ENCODE results near the gene DLST. TPM values are rescaled to one million over a fixed set of nuclear protein-coding genes. Genes with fewer than 3 reads are reported as not detected.

Gene DLST
- total RNA-seq, 1 experiment from 2014 or later = 309 TPM

DNA sequence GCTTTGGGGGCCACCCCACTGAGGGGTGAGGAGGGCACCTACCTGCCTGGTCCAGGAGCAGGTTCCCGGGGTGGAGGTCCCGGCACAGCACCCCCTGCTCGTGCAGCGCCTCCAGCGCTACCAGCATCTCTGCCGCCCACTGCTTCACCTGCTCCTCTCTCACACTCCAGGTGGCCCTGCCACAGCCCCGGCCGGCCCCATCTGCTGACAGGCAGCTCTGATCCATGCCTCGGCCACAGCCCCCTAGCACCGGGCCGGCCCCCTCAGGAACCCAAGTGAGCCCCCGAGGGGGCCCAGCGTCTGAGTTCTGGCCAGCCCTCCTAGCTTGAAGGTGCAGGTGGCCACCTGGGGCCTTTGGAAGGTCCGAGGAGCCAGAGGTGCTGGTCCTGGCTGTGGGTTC lies 27.8 kb downstream of the DLST start:
- ChIA-PET CTCF (interaction anchor here (0.8 to 7.6 kb wide), 2 partner anchors 31 to 48 kb away, joined by 3 to 128 read pairs; no protein-coding TSS in a partner anchor), POLR2A (ENCODE audit: unreplicated experiment) (no interaction called here)
- H3K4me3 ChIP-seq = no peak overlapping the region
- no peak overlapping the region for H3K4me2 ChIP-seq
- BruUV-seq (replicated peaks) = no TSS peak
- H2AFZ ChIP-seq = no peak overlapping the region
- H4K20me1 ChIP-seq (ENCODE audit: insufficient read depth) = no peaks in the 10 kb centered on the region
- intact Hi-C loops (cut with micrococcal nuclease; ENCODE audit: unreplicated experiment) = loop anchor here (5.0 kb wide), 2 partner anchors 547 to 582 kb away; no protein-coding TSS in a partner anchor
- no peak overlapping the region for H3K27ac ChIP-seq
- H3F3A ChIP-seq (ENCODE audit: insufficient read depth, low read depth) = peaks cover 11% of the 10 kb centered on the region
- no peaks in the 10 kb centered on the region for H3K79me2 ChIP-seq (ENCODE audit: low read depth)
- no peaks in the 10 kb centered on the region for H3K9me2 ChIP-seq (ENCODE audit: insufficient read depth)
- no peaks in the 10 kb centered on the region for H3K36me3 ChIP-seq (ENCODE audit: low read depth)
- TF ChIP-seq EZH2 (IDR thresholded peaks at IDR 0.05; ENCODE audit: low read depth) = no peak
- TF ChIP-seq, protein P1, sequence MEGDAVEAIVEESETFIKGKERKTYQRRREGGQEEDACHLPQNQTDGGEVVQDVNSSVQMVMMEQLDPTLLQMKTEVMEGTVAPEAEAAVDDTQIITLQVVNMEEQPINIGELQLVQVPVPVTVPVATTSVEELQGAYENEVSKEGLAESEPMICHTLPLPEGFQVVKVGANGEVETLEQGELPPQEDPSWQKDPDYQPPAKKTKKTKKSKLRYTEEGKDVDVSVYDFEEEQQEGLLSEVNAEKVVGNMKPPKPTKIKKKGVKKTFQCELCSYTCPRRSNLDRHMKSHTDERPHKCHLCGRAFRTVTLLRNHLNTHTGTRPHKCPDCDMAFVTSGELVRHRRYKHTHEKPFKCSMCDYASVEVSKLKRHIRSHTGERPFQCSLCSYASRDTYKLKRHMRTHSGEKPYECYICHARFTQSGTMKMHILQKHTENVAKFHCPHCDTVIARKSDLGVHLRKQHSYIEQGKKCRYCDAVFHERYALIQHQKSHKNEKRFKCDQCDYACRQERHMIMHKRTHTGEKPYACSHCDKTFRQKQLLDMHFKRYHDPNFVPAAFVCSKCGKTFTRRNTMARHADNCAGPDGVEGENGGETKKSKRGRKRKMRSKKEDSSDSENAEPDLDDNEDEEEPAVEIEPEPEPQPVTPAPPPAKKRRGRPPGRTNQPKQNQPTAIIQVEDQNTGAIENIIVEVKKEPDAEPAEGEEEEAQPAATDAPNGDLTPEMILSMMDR (conservative IDR thresholded peaks at IDR 0.05) = no peak
- no peaks in the 10 kb centered on the region for H3K9me3 ChIP-seq (ENCODE audit: insufficient read depth, low read depth)
- no peak for DNase-seq
- H3K27me3 ChIP-seq (ENCODE audit: insufficient read depth, low read depth) = no peaks in the 10 kb centered on the region
- H3K4me1 ChIP-seq (replicated peaks; ENCODE audit: insufficient read depth) = peaks cover 8% of the 10 kb centered on the region

DNA sequence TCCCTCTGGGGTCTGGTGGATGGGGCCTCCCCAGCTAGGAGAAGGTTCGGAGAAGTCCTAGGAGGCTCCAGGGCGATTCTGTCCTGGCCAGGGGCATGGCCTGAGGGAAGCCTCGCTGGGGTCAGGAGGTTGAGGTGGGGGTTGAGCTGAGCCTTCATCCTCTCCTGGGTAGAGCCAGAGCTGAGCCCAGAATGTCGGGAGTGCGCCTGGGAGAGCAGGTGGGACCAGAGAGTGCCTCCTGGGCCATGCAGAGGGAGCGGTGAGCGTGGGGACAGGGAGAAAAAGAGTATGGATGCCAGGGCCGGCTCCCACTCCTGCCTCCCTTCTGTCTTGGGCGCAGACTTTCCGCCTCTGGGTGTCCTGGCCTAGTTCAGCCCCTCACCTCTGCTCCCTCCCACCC lies 28.2 kb downstream of the DLST start:
- Histone ChIP-seq H3K27me3 (ENCODE audit: insufficient read depth, low read depth) (no peaks in the 10 kb centered on the region), H3F3A (ENCODE audit: insufficient read depth, low read depth) (peaks cover 6% of the 10 kb centered on the region; the same call in 1 of the 2 replicates), H3K79me2 (ENCODE audit: low read depth) (no peaks in the 10 kb centered on the region), H3K4me3 (no peak overlapping the region), H3K9me2 (ENCODE audit: insufficient read depth) (no peaks in the 10 kb centered on the region), H4K20me1 (ENCODE audit: insufficient read depth) (no peaks in the 10 kb centered on the region), H3K9me3 (ENCODE audit: insufficient read depth, low read depth) (no peaks in the 10 kb centered on the region), H3K4me2 (no peak overlapping the region), H3K36me3 (ENCODE audit: low read depth) (no peaks in the 10 kb centered on the region), H3K4me1 (replicated peaks; ENCODE audit: insufficient read depth) (peaks cover 8% of the 10 kb centered on the region), H2AFZ (no peak overlapping the region), H3K27ac (no peak overlapping the region)
- no peak for TF ChIP-seq EZH2 (IDR thresholded peaks at IDR 0.05; ENCODE audit: low read depth)
- TF ChIP-seq, protein P1 (conservative IDR thresholded peaks at IDR 0.05) = no peak
- no TSS peak for BruUV-seq (replicated peaks)
- no peak for DNase-seq
- ChIA-PET CTCF (interaction anchor here (0.8 kb wide), 1 partner anchor 30 kb away, joined by 3 read pairs; no protein-coding TSS in a partner anchor), POLR2A (ENCODE audit: unreplicated experiment) (no interaction called here)
- intact Hi-C loops (cut with micrococcal nuclease; ENCODE audit: unreplicated experiment) = loop anchor here (5.0 kb wide), 2 partner anchors 548 to 583 kb away; no protein-coding TSS in a partner anchor

DNA sequence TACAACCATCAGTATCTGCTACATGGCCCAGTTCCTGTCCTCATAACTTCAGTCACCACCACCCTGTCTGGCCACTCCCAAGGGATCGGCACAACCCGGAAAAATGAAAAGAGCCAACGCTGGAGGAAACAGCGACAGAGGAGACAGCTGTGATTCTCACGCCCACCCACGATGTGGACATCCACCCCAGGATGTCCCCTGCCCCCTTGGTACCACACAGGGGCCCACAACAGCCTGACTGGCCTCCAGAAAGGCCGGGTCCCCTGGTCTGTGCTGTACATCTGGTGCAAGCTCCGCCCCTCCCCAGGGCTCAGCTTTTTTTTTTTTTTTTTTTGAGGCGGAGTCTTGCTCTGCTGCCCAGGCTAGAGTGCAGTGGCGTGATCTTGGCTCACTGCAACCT lies 28.8 kb downstream of the DLST start:
- H3K79me2 ChIP-seq (ENCODE audit: low read depth) = no peaks in the 10 kb centered on the region
- CTCF ChIA-PET = interaction anchor here (0.6 to 1.0 kb wide), 4 partner anchors 14 to 233 kb away, joined by 3 to 9 read pairs (median 4); no protein-coding TSS in a partner anchor
- no peaks in the 10 kb centered on the region for H3K9me3 ChIP-seq (ENCODE audit: insufficient read depth, low read depth)
- H3K27ac ChIP-seq = no peak overlapping the region
- BruUV-seq (replicated peaks) = no TSS peak
- H3K27me3 ChIP-seq (ENCODE audit: insufficient read depth, low read depth) = no peaks in the 10 kb centered on the region
- DNase-seq = no peak
- H3K4me1 ChIP-seq (replicated peaks; ENCODE audit: insufficient read depth) = peaks cover 8% of the 10 kb centered on the region
- no peak for TF ChIP-seq EZH2 (IDR thresholded peaks at IDR 0.05; ENCODE audit: low read depth)
- TF ChIP-seq, protein P1 (conservative IDR thresholded peaks at IDR 0.05) = no peak
- no peak overlapping the region for H3K4me2 ChIP-seq
- peaks cover 4% of the 10 kb centered on the region; the same call in 1 of the 2 replicates for H3F3A ChIP-seq (ENCODE audit: insufficient read depth, low read depth)
- H3K4me3 ChIP-seq = no peak overlapping the region
- no peaks in the 10 kb centered on the region for H3K36me3 ChIP-seq (ENCODE audit: low read depth)
- POLR2A ChIA-PET (ENCODE audit: unreplicated experiment) = no interaction called here
- H4K20me1 ChIP-seq (ENCODE audit: insufficient read depth) = no peaks in the 10 kb centered on the region
- intact Hi-C loops (cut with micrococcal nuclease; ENCODE audit: unreplicated experiment) = no loop called here
- H3K9me2 ChIP-seq (ENCODE audit: insufficient read depth) = no peaks in the 10 kb centered on the region
- H2AFZ ChIP-seq = no peak overlapping the region
